Activated T-helper 2 cell treated with anti-CD3 and anti-CD28 coated beads, Interferon-gamma antibody, Interleukin-2, Interleukin-4, amounts not matched to agents 10 μg/mL and 5 μg/mL and 100 μg/mL, durations not matched to agents 14 hours and 24 hours and 36 hours (primary cell): ENCODE data around the gene FXYD3. TPM values are rescaled to one million over a fixed set of nuclear protein-coding genes. Genes with fewer than 3 reads are reported as not detected.
"Not testable (repeated sequence)": the region's sequence is repeated elsewhere in the genome, so short reads cannot be mapped to it uniquely, and the experiment has no call there.

Source experiments
- DNase-seq: peaks from one replicate; pipeline ENCODE4 v3.0.0; 2021; ENCODE audit warnings: low spot score
- H3K27ac Mint-ChIP-seq: one replicate; pipeline ENCODE4 v1.8.0; 2021; ENCODE audit warnings: mixed read lengths
- H3K27me3 Mint-ChIP-seq: one replicate; pipeline ENCODE4 v1.8.0; 2021; ENCODE audit warnings: low read depth, mixed read lengths
- H3K36me3 Mint-ChIP-seq: one replicate; pipeline ENCODE4 v1.8.0; 2021; ENCODE audit warnings: low read depth, mixed read lengths
- H3K4me1 Mint-ChIP-seq: one replicate; pipeline ENCODE4 v1.8.0; 2021; ENCODE audit warnings: low read depth, mixed read lengths
- H3K4me3 Mint-ChIP-seq: one replicate; pipeline ENCODE4 v1.8.0; 2021; ENCODE audit warnings: low read depth, mild to moderate bottlenecking, moderate library complexity, mixed read lengths
- H3K9me3 Mint-ChIP-seq: one replicate; pipeline ENCODE4 v1.8.0; 2021; ENCODE audit warnings: mixed read lengths
- intact Hi-C: fragments of 100-400 bp; cut with micrococcal nuclease; formaldehyde crosslinking; loops from one replicate; pipeline ENCODE4 v1.15.1; 2023
- total RNA-seq: library from RNA; stranded (reverse); gene quantifications from 2 replicates; pipeline ENCODE4 v1.2.3, GENCODE V29; 2022

Gene FXYD3
- total RNA-seq, 1 donor from 2014 or later: not detected

DNA sequence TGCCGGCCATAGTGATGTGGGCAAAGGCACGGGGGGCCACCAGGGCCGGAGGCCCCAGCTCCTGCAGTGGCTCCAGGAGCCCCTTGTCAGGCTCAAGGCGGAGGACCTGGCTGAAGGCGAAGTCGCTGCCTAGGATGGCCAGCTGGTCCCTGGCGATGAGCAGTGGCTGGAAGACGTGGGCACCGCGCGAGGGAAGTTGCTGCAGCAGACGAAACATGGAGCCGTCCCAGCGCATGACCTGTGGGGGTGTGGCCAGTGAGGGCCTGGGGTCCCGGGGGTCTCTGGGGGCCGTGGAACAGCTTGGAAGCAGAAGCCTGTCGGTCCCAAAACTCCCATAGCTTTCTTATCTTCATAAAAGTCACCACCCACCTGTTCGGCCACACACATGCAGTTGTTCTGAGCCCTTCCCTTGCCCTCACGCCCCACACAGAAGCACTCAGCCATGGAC, 9.7 kb downstream of the FXYD3 start:
- H3K4me1 Mint-ChIP-seq: peaks cover 8% of the 10 kb centered on the region
- no peaks in the 10 kb centered on the region for H3K36me3 Mint-ChIP-seq
- intact Hi-C loops: no loop called here
- DNase-seq: no peak
- H3K27me3 Mint-ChIP-seq: peaks cover 6% of the 10 kb centered on the region
- no peaks in the 10 kb centered on the region for H3K9me3 Mint-ChIP-seq
- no peak overlapping the region for H3K4me3 Mint-ChIP-seq
- H3K27ac Mint-ChIP-seq: no peak overlapping the region

DNA sequence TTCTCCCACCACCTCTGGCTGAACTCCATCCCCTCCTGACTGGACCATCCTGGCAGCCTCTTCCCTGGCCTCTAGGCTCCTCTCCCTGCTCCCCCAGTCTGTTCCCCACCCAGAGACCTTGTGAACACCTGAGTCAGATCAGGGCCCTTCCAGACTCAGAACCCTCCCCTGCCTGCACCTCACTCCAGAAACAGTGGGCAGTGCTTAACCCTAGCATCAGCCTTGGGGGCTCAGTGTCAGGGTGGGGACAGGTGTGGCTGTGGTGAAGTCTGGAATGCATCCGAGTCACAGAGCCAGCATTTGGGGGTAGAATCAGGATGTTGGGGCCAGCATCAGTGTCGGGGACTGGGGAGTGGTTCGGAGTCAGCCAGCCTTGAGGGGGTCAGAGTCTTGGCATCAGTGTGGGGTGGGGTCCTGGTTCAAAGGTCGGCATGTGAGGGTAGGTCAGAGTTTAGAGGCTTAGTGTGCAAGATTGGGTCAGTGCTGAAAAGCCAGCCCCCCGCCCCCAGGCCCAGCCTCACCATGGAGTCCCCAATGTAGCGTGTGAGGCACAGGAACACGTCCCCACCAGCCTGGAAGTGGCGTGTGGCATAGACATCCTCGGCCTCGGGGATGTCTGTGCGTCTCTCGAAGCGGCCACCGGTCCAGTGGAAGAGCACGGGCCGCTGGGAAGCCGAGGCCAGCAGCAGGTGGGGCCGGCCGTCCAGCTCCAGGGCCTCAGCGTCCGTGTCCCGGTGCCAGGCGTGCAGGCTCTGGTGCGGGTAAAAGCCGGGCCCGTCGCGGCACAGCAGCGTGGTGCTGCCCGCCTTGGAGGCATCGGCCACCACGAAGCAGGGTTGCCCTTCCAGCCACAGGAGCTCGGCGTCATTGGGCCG, 10.4 kb downstream of the FXYD3 start:
- H3K9me3 Mint-ChIP-seq: no peaks in the 10 kb centered on the region
- H3K27me3 Mint-ChIP-seq: peaks cover 6% of the 10 kb centered on the region
- no peak for DNase-seq
- H3K27ac Mint-ChIP-seq: no peak overlapping the region
- intact Hi-C loops: no loop called here
- no peak overlapping the region for H3K4me3 Mint-ChIP-seq
- H3K36me3 Mint-ChIP-seq: no peaks in the 10 kb centered on the region
- peaks cover 8% of the 10 kb centered on the region for H3K4me1 Mint-ChIP-seq

DNA sequence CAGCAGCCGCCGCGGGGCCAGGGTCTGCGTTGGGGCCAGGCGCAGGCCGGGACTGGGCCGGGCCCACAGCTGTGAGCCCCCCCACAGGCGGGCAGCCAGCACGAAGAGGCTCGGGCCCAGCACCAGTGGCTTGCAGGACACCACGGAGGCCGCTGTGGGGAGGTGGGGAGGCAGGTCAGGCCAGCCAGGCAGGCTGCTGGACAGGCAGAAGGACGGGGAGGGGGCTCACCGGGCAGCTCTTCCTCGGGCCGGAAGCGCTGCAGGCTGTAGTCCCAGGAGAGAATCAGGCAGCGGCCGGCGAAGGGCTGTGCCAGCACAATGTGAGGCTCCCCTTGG, 11.0 kb downstream of the FXYD3 start:
- intact Hi-C loops: no loop called here
- Mint-ChIP-seq H3K36me3 (no peaks in the 10 kb centered on the region), H3K27me3 (peaks cover 6% of the 10 kb centered on the region), H3K27ac (no peak overlapping the region), H3K9me3 (no peaks in the 10 kb centered on the region), H3K4me1 (peaks cover 8% of the 10 kb centered on the region), H3K4me3 (no peak overlapping the region)
- no peak for DNase-seq

DNA sequence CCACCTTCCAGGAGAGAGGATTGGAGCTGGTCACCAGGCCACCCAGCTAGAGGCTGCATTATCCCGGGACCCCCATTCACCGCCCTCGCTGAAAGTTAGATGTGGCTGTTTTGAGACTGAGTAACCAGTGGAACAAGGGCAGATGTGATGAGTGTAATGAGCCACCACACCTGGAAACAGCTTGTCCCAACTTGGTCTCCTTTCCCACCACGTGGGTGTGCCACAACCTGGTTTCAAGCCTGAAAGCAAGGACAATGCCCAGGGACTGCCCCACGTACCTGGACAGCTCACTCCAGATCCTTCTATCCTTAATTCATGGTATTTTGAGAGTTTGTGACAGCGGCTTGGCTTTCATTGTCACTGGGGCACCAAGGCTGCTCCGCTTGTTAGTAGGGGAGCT, 12.2 kb downstream of the FXYD3 start:
- H3K36me3 Mint-ChIP-seq: no peaks in the 10 kb centered on the region
- intact Hi-C loops: no loop called here
- H3K4me3 Mint-ChIP-seq: no peak overlapping the region

DNA sequence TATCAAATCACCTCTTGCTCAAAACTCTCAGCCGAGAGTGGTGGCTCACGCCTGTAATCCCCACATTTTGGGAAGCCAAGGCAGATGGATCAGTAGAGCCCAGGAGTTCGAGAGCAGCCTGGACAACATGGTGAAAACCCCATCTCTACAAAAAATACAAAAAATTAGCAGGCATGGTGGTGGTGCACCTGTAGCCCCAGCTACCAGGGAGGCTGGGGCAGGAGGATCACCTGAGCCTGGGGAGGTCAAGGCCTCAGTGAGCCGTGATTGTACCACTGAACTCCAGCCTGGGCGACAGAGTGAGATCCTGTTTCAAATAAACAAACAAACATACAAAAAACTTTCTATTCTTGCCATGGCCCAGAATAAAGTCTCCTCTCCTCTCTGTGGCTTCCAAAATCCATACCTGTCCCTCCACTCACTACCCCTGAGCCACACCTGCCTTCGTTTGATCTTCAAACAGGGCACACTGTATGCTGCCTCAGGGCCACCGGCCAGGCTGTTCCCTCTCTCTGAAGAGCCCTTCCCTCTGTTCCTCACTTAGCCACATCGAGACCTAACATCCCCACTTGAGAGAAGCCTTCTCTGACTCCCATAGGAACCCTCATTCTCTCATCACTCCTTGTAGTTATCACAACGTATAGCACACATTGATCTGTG, 12.9 kb downstream of the FXYD3 start:
- DNase-seq: no peak
- Mint-ChIP-seq H3K4me3 (no peak overlapping the region), H3K36me3 (no peaks in the 10 kb centered on the region), H3K9me3 (no peaks in the 10 kb centered on the region), H3K27me3 (peaks cover 4% of the 10 kb centered on the region), H3K4me1 (peaks cover 8% of the 10 kb centered on the region), H3K27ac (no peak overlapping the region)
- intact Hi-C loops: no loop called here

More for the DNA sequence above, 12.2 kb downstream of the FXYD3 start:
- Mint-ChIP-seq H3K4me1 (peaks cover 8% of the 10 kb centered on the region), H3K9me3 (no peaks in the 10 kb centered on the region), H3K27me3 (peaks cover 4% of the 10 kb centered on the region), H3K27ac (no peak overlapping the region)
- no peak for DNase-seq

DNA sequence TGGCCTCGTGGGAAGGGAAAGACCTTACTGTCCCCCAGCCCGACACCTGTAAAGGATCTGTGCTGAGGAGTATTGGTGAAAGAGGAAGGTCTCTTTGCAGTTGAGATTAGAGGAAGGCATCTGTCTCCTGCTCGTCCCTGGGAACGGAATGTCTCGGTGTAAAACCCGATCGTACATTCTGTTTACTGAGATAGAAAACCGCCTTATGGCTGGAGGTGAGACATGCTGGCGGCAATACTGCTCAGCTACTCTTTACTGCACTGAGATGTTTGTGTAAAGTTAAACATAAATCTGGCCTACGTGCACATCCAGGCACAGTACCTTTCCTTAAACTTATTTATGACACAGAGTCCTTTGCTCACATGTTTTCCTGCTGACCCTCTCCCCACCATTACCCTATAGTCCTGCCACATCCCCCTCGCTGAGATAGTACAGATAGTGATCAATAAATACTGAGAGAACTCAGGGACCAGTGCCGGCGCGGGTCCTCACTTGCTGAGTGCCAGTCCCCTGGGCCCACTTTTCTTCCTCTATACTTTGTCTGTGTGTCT, 14.2 kb downstream of the FXYD3 start:
- H3K4me3 Mint-ChIP-seq, H3K27ac Mint-ChIP-seq, H3K4me1 Mint-ChIP-seq, H3K27me3 Mint-ChIP-seq, DNase-seq, H3K9me3 Mint-ChIP-seq, H3K36me3 Mint-ChIP-seq, intact Hi-C loops: not testable (repeated sequence)

DNA sequence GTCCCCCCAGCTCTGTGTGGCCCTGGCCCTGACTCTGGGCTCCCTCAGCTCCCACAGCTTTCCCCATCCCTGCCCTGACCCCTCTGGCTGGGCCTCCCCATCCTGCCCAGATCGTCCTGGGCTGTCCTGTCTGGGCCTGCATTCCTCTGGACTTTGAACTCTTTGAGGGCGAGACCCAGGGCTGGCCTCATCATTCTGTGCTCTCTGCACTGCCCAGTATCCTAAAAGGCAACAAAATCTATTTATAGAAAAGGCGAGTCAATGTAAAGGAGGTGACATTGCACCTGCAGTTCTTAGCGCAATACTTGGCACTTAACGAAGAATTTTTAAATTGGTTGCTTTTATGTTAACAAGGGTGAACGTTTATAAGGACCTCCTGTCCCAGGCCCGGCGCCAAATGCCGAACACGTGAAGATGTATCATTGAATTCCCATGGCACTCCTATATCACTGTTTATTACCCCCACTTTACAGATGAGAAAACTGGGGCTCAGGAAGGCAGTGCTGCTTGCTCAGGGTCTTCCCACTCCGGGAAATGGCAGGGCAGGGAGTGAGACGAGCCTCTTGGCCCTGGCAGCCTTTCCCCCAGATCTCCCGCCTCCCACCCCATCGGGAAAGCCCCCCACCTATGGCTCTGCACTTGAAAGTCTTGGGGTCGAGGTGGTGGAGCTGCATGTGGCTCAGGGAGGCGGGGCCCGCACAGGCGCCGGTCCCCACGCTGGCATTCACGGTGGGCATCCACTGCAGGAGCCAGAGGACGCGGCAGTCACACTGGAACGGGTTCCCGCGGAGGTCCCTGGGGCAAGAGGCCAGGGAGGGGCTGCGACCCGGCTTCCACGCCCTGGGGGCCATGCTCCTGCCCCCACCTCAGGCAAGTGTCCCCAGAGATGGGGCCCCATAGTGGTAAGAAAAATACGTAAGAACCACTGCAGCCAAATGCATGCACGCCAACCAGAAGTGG, 15.4 kb downstream of the FXYD3 start:
- intact Hi-C loops: no loop called here
- Mint-ChIP-seq H3K4me3 (no peak overlapping the region), H3K9me3 (no peaks in the 10 kb centered on the region), H3K27me3 (peaks cover 4% of the 10 kb centered on the region), H3K27ac (no peak overlapping the region), H3K36me3 (no peaks in the 10 kb centered on the region), H3K4me1 (peaks cover 2% of the 10 kb centered on the region)
- DNase-seq: no peak

DNA sequence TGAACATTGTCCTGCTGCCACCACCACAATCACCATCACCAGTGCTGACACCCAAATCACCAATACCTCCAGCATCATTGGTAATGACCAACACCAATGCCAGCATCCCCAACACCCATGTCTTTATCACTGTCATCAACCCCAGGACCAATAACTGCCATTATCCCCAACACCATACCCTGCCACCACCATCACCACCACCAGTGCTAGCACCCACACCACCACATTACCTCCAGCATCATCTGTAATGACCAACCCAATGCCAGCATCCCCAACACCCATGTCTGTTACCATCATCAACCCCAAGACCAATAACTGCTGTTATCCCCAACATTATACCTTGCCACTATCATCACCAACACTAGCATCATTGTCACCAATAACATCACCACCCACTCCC, 16.6 kb downstream of the FXYD3 start:
- no peak for DNase-seq
- no peak overlapping the region for H3K4me3 Mint-ChIP-seq
- peaks cover 2% of the 10 kb centered on the region for H3K4me1 Mint-ChIP-seq
- peaks cover 7% of the 10 kb centered on the region for H3K27me3 Mint-ChIP-seq
- no peaks in the 10 kb centered on the region for H3K9me3 Mint-ChIP-seq
- H3K27ac Mint-ChIP-seq: no peak overlapping the region
- no peaks in the 10 kb centered on the region for H3K36me3 Mint-ChIP-seq
- intact Hi-C loops: no loop called here

DNA sequence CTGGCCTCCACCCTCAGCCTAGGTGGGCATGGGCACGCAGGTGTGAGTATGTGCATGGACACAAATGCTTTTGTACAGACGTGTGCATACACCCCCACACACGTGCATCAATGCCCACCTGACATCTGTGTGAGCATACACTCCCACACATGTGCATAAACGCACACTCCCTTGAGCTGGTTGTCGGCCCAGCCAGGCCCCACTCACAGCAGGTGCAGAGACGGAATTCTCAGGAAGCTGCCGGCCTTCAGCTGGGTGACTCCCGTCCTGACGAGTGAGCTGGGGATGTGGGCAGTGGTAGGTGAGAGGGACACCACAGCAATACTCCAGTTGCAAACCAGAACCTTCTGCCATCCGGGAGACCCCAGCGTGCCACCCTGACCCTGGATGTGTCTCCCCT, 18.2 kb downstream of the FXYD3 start:
- Mint-ChIP-seq H3K4me1 (peaks cover 2% of the 10 kb centered on the region), H3K4me3 (no peak overlapping the region), H3K27ac (no peak overlapping the region), H3K9me3 (no peaks in the 10 kb centered on the region), H3K27me3 (peaks cover 6% of the 10 kb centered on the region), H3K36me3 (no peaks in the 10 kb centered on the region)
- DNase-seq: no peak
- intact Hi-C loops: no loop called here

DNA sequence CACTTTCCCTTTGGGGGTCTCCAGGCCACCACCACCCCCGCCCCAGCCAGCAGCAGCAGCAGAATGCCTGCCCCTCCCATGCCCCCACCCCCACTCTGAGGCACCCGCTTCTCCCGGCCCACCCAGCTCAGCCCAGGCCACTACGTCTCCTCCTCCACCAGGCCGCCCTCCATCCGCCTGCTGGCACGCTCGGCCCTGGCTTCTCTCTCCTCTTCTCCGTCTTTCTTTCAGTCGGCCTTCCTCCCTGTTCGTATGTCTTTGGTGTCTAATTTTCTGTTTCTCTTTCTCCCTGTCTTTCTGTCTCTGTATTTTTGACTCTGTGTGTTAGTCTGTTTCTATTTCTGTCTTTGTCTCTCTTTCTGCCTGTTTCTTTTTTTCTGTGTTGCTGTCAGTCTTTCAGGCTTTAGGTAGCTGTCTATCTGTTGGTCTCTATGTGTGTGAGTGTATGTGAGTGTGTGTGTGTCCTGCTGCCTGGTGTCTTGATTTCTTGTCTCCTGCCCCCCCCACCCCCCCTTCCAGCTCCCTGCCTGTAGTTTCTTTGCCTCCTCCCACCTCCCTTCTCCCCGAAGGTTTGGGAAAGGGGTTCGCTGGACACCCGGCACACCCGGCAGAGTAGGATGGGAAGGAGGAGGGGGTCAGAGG, 19.1 kb downstream of the FXYD3 start, which contains the start of gene LGI4:
TSS of gene LGI4 (minus strand) at position 459 of the 642 bp plus-strand sequence. CDS start at position 80, 379 bp downstream.
- Mint-ChIP-seq H3K36me3 (no peaks in the 10 kb centered on the region), H3K4me3 (no peak within 1 kb of the TSS), H3K4me1 (peaks cover 2% of the 10 kb centered on the region), H3K9me3 (no peaks in the 10 kb centered on the region), H3K27ac (no peak within 1 kb of the TSS), H3K27me3 (peaks cover 7% of the 10 kb centered on the region)
- intact Hi-C loops: loop anchor here (1.0 to 5.0 kb wide), 2 partner anchors 20 to 67 kb away; no protein-coding TSS in a partner anchor
- no peak for DNase-seq

DNA sequence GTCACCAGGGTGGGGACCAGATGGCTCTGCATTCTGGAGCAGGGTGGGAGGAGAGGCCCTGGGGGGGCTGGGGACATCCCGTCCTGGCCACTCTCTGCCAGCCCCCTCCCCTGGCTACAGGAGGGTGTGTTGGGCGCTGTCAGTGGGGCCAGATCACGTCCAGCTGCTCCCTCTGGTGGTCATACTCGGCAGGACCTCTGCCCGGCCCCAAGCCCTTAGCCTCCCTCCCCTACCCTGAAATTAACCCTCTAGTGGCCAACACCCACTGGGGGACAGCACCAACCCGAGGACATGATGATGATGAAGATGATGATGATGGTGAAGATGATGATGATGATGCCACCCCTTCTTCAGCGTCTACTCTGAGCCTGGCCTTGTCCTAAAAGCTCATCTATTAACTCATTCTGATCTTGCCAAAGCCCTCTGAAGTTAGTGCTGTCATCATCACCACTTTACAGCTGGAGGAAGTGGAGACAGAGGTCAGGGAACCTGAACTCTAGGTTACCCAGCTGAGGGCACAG, 19.8 kb downstream of the FXYD3 start:
- Mint-ChIP-seq H3K36me3 (no peaks in the 10 kb centered on the region), H3K4me3 (no peak overlapping the region), H3K27ac (no peak overlapping the region), H3K9me3 (no peaks in the 10 kb centered on the region), H3K27me3 (peaks cover 7% of the 10 kb centered on the region), H3K4me1 (peaks cover 2% of the 10 kb centered on the region)
- intact Hi-C loops: loop anchor here (1.0 to 5.0 kb wide), 2 partner anchors 21 to 68 kb away; no protein-coding TSS in a partner anchor
- DNase-seq: peak; percentile 64
